PC-9 (cell line): ENCODE results near the gene LRRC7. TPM values are rescaled to one million over a fixed set of nuclear protein-coding genes. Genes with fewer than 3 reads are reported as not detected.

Experiments used
- BruUV-seq: library from RNA; stranded (reverse); fragments of 400-500 nt; replicated peaks from 2 replicates; lab custom pipeline; 2021; lab: Mats Ljungman, UMichigan
- CTCF ChIA-PET: fragments of 300-600 bp; sonication (Branson Sonifier 250); formaldehyde crosslinking; loops from one replicate; lab custom pipeline; 2022; ENCODE audit warnings: antibody characterized with exemption; lab: Charles Lee
- POLR2A ChIA-PET: fragments of 300-600 bp; sonication (Branson Sonifier 250); formaldehyde crosslinking; loops from one replicate; lab custom pipeline; 2022; ENCODE audit warnings: antibody characterized with exemption; ENCODE audit not compliant: unreplicated experiment; lab: Charles Lee
- DNase-seq, 2 experiments: peaks; one replicate each; pipeline versions ENCODE4 v3.0.0 to v3.0.0-alpha.2; 2015 to 2022; ENCODE audit warnings: mixed read lengths in 1 of 2
- H2AFZ ChIP-seq: fragments of 200-600 bp; sonication (generic); 2 replicates; pipeline ENCODE4 v1.8.1; 2017; ENCODE audit warnings: antibody characterized with exemption
- H3F3A ChIP-seq: fragments of 200-600 bp; sonication (generic); 2 replicates; pipeline ENCODE4 v1.8.1; 2017; ENCODE audit warnings: antibody characterized with exemption, mild to moderate bottlenecking, low read depth; ENCODE audit not compliant: insufficient read depth
- H3K27ac ChIP-seq: fragments of 200-600 bp; sonication (generic); 2 replicates; pipeline ENCODE4 v1.6.1; 2016; ENCODE audit warnings: mixed run types
- H3K27me3 ChIP-seq: fragments of 200-600 bp; sonication (generic); 2 replicates; pipeline ENCODE4 v1.6.1; 2016; ENCODE audit warnings: low read depth, mixed run types; ENCODE audit not compliant: insufficient read depth
- H3K36me3 ChIP-seq: fragments of 200-600 bp; sonication (generic); 2 replicates; pipeline ENCODE4 v1.6.1; 2016; ENCODE audit warnings: low read depth, mixed run types
- H3K4me1 ChIP-seq: fragments of 200-600 bp; sonication (generic); replicated peaks from 2 replicates; pipeline ENCODE4 v1.6.1; 2016; ENCODE audit warnings: mixed run types; ENCODE audit not compliant: insufficient read depth
- H3K4me2 ChIP-seq: fragments of 200-600 bp; sonication (generic); 2 replicates; pipeline ENCODE4 v1.6.1; 2017; ENCODE audit warnings: mixed run types
- H3K4me3 ChIP-seq: fragments of 200-600 bp; sonication (generic); 2 replicates; pipeline ENCODE4 v1.6.1; 2016; ENCODE audit warnings: mixed run types
- H3K79me2 ChIP-seq: fragments of 200-600 bp; sonication (generic); 2 replicates; pipeline ENCODE4 v1.6.1; 2017; ENCODE audit warnings: low read depth, mixed run types
- H3K9me2 ChIP-seq: fragments of 200-600 bp; sonication (generic); 2 replicates; pipeline ENCODE4 v1.8.1; 2017; ENCODE audit warnings: mild to moderate bottlenecking; ENCODE audit not compliant: insufficient read depth
- H3K9me3 ChIP-seq: fragments of 200-600 bp; sonication (generic); 2 replicates; pipeline ENCODE4 v1.8.1; 2016; ENCODE audit warnings: low read depth; ENCODE audit not compliant: insufficient read depth
- H4K20me1 ChIP-seq: fragments of 200-600 bp; sonication (generic); 2 replicates; pipeline ENCODE4 v1.8.1; 2017; ENCODE audit not compliant: insufficient read depth
- EZH2 ChIP-seq: fragments of 200-600 bp; sonication (generic); IDR thresholded peaks from 2 replicates; pipeline ENCODE4 v1.8.0; 2017; ENCODE audit warnings: antibody characterized with exemption, low read depth
- intact Hi-C: fragments of 100-400 bp; cut with micrococcal nuclease; formaldehyde crosslinking; loops from one replicate; pipeline ENCODE4 v1.10.0; 2022; ENCODE audit not compliant: unreplicated experiment
- total RNA-seq: library from RNA; stranded (reverse); gene quantifications from 2 replicates; pipeline ENCODE4 v1.2.3, GENCODE V29; 2021
- TF ChIP-seq, protein P1 (sequence below): fragments of 200-600 bp; sonication (generic); conservative IDR thresholded peaks from 2 replicates; pipeline ENCODE4 v1.6.1; 2017; ENCODE audit warnings: mixed run types, antibody characterized with exemption, mild to moderate bottlenecking, moderate library complexity

The LRRC7 gene
- total RNA-seq, 1 experiment from 2014 or later = not detected

DNA sequence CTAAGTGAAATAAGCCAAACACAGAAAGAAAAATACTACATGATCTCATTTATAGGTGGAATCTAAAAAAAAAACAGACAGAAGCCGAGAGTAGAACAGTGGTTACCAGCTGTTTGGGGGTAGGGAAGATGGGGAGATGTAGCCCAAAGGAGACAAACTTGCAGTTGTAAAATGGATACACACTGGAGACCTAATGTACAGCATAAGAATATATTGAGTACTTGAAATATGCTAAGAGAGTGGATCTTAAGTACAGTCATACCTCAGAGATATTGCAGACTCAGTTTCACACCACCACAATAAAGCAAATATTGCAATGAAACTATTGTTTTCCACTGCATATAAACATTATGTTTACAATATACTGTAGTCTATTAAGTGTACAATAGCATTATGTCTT, 320.9 kb downstream of the LRRC7 start:
- H4K20me1 ChIP-seq = no peaks in the 10 kb centered on the region
- no TSS peak for BruUV-seq
- POLR2A ChIA-PET = interaction anchor here (0.7 kb wide), 1 partner anchor 1505 kb away, joined by 4 read pairs; no protein-coding TSS in a partner anchor
- no peak overlapping the region for H3K27ac ChIP-seq
- CTCF ChIA-PET = no interaction called here
- H3K4me2 ChIP-seq = peak overlapping the region; percentile 67
- no peaks in the 10 kb centered on the region for H3K79me2 ChIP-seq
- H3K4me3 ChIP-seq = peak overlapping the region; percentile 59
- H3K36me3 ChIP-seq = no peaks in the 10 kb centered on the region
- H3K9me2 ChIP-seq = no peaks in the 10 kb centered on the region
- H3K9me3 ChIP-seq = peaks cover 12% of the 10 kb centered on the region
- no peaks in the 10 kb centered on the region for H3K4me1 ChIP-seq
- no peaks in the 10 kb centered on the region for H3F3A ChIP-seq
- no peak for TF ChIP-seq EZH2
- TF ChIP-seq, protein P1, sequence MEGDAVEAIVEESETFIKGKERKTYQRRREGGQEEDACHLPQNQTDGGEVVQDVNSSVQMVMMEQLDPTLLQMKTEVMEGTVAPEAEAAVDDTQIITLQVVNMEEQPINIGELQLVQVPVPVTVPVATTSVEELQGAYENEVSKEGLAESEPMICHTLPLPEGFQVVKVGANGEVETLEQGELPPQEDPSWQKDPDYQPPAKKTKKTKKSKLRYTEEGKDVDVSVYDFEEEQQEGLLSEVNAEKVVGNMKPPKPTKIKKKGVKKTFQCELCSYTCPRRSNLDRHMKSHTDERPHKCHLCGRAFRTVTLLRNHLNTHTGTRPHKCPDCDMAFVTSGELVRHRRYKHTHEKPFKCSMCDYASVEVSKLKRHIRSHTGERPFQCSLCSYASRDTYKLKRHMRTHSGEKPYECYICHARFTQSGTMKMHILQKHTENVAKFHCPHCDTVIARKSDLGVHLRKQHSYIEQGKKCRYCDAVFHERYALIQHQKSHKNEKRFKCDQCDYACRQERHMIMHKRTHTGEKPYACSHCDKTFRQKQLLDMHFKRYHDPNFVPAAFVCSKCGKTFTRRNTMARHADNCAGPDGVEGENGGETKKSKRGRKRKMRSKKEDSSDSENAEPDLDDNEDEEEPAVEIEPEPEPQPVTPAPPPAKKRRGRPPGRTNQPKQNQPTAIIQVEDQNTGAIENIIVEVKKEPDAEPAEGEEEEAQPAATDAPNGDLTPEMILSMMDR = no peak
- no peaks in the 10 kb centered on the region for H3K27me3 ChIP-seq
- peak overlapping the region; percentile 88; the same call in 1 of the 2 replicates for H2AFZ ChIP-seq
- DNase-seq = no peak
- intact Hi-C loops = no loop called here

DNA sequence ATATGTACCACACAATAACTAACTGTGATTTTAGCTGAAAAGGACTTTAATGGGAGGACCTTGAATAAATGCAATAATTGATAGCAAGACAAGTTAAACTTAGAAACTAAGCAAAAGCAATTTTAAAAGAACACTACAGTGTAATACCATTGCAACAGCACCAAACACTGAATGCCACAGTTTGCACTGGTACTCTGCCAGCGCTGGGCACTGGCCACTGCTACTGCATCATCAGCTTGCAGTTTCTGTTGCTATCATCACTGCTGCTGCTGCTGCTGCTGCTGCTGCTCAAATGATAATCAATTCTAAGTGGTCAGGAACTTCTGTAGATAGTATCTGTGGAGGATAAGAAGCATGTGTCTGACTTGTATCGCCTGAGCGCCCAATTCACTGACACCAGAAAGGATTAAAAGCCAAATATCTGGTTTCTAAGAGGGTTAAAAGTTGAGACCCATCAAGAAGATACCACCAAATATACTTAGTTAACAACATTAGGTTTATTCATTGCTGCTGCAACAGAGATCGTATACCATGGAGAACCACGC, 330.8 kb downstream of the LRRC7 start:
- ChIA-PET CTCF (no interaction called here), POLR2A (interaction anchor here (0.6 kb wide), 1 partner anchor 28 kb away, joined by 3 read pairs; no protein-coding TSS in a partner anchor)
- no peaks in the 10 kb centered on the region for H3K9me3 ChIP-seq
- H3K4me1 ChIP-seq = no peaks in the 10 kb centered on the region
- H3F3A ChIP-seq = no peaks in the 10 kb centered on the region
- no peak overlapping the region for H2AFZ ChIP-seq
- no peaks in the 10 kb centered on the region for H3K27me3 ChIP-seq
- TF ChIP-seq, protein P1 = no peak
- no peak for TF ChIP-seq EZH2
- no peaks in the 10 kb centered on the region for H3K9me2 ChIP-seq
- no peak overlapping the region for H3K4me3 ChIP-seq
- intact Hi-C loops = loop anchor here (5.0 kb wide), 1 partner anchor 1154 kb away; no protein-coding TSS in a partner anchor
- H4K20me1 ChIP-seq = no peaks in the 10 kb centered on the region
- H3K27ac ChIP-seq = no peak overlapping the region
- no peak overlapping the region for H3K4me2 ChIP-seq
- H3K36me3 ChIP-seq = no peaks in the 10 kb centered on the region
- DNase-seq = no peak
- no TSS peak for BruUV-seq
- no peaks in the 10 kb centered on the region for H3K79me2 ChIP-seq

- no peaks in the 10 kb centered on the region for H3K27me3 ChIP-seq
- peak overlapping the region; percentile 6; the same call in 1 of the 2 replicates for H3K4me2 ChIP-seq
- DNase-seq = peak in 1 of 2 experiments; percentile 49
- no peaks in the 10 kb centered on the region for H3K9me2 ChIP-seq
- H3F3A ChIP-seq = peaks cover 6% of the 10 kb centered on the region; the same call in 1 of the 2 replicates
- intact Hi-C loops = no loop called here
- no peak overlapping the region for H2AFZ ChIP-seq
- H3K79me2 ChIP-seq = no peaks in the 10 kb centered on the region
- BruUV-seq = no TSS peak
- no peak overlapping the region for H3K27ac ChIP-seq
- CTCF ChIA-PET = no interaction called here
- peaks cover 14% of the 10 kb centered on the region for H3K4me1 ChIP-seq
- no peaks in the 10 kb centered on the region for H4K20me1 ChIP-seq
- H3K36me3 ChIP-seq = no peaks in the 10 kb centered on the region
- POLR2A ChIA-PET = no interaction called here
- TF ChIP-seq, protein P1 = no peak
- TF ChIP-seq EZH2 = no peak
- H3K9me3 ChIP-seq = no peaks in the 10 kb centered on the region
- H3K4me3 ChIP-seq = no peak overlapping the region
These were observed 343.6 kb downstream of the LRRC7 start for GRCh38 chr1:69911301-69911801.
